Measurements from ENCODE around the gene COPE.
A peak's percentile ranks its signal among the peaks of the same experiment; 100 is the strongest.

COPE gene

DNA sequence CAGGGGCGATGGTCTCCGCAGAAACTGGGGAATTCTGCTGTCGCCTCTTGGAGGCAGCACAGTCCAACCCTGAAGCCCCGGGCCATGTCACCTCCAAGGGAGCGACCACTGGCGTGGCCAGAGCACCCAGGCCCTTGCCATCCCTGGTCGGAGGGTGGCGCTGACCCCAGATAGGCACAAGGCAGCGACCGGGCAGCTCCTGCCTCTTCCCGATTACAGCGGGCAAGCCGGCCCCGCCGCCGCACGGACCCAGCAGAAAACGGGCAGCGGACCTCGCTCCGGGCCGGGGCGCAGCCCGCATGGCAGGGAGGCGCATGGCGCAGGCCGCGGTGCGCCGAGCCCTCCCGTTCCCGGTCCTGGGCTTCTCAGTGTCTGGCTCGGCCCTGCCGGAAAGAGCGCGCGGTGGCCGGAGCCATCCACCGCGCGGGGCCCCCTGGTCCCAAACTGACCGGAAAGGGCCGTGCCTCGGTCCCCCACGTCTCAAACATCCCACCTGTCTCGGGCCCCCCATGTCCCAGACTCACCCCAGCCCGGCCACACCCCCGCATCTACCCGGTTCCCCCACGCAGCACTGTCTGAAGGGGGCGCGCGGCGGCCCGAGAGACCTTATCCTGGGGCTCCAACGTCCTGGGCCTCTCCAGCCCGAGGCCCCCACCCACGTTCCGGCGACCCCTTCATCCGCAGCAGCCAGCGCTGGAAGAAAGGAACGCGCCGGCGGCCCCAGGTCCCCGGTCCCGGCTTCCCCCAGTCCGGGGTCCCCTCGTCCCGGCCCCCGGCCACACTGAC, 24.0 kb downstream of the COPE start:
- DNase-seq (ENCODE audit: low spot score), result peak; percentile 86

DNA sequence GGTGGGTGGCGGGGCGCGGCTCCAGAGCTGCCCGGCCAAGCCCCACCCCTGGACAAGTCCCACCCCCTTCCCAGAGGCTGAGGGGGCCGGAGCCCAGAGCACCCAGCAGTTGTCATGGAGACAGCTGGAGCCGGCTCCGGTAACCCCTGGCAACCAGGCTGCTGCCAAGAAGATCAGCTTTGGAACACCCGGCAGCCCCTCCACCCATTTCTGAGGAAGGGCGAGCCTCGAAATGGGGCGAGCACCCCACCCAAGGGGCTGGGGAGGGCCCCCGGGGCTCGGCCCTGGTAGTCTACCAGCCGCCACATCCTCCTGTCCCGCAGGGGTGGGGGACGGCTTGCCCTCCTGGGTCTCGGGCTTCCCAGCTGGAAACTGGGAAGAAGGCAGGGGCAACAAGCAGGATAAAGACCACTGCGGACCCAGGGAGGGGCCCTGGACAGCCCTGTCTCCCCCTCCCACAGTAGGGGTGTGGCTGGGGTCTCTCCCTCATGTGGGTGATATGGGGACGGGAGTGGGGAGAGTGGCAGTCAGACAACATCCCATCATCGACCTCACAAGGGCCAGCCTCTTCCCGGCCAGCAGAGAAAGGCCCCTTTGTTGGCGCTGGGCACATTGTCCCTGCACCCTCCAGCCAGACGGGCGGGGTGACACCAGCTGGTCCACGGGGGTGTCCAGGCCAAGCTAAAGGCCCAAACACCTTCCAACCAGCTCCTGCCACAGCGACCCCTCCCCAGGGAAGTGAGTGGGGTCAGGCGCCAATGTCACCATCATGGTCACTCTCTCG, 24.7 kb downstream of the COPE start:
- DNase-seq (ENCODE audit: low spot score), result peak; percentile 83

DNA sequence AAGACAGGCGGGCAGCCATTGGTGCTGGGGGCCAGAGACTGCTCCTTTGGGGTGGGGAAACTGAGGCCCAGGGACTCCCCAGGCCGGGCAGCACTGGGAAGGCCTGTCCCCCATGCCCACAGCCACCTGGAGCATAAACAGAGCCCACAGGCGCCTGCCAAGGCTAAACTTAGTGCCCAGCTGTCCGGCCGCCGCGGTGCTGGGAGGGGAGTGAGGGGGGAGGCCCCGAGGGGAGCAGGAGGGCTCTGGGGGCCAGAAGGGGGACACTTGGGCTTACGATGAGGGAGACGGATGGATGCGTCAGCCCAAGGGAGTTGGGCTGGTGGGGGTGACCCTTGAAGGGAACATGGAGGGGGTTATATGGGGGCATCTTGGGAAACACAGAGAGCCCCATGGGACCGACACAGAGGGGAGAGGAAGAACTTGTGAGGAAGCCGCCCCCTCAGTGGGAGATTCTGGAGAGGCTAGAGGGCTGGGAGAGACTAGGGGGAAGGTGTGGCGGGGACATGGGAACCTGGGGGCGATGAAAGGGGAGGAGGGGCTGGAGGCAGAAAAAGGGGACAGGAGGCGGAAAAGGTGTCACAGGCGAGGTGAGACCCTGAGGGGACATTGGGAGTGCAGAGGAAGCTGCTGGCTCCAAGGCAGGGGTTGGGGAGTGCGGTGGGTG, 25.5 kb downstream of the COPE start:
- DNase-seq (ENCODE audit: low spot score), result no peak

DNA sequence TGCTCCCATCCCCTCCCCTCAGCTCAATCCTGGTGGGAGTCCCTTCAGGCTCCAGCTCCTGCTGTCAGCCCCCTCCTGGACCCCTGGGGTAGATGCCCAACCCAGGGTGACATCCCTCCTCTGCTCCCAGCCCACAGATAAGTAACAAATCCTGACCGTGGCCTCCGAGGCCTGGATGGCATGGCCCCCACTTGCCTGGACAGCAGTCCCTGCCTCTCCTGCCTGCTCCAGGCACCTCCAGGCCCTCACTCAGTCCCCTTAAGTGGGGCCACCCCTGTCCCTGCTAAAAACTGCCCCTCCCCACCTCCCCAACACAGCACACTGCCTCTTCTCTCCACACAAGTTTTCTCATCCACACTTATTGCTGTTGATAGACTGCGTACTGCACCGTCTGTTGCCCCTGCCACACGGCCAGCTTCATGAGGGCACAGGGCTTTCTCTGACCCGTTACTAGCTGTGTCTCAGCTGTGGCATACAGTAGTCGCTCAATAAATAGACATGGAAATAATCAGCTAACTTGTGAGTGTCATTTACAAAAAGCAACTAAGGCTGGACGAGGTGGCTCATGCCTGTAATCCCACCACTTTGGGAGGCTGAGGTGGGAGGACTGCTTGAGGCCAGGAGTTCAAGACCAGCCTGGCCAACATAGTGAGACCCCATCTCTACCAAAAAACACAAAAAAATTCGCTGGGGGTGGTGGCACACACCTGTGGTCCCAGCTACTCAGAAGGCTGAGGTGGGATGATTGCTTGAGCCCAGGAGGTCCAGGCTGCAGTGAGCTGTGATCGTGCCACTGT, 29.0 kb downstream of the COPE start:
- DNase-seq (ENCODE audit: low spot score), result no peak

DNA sequence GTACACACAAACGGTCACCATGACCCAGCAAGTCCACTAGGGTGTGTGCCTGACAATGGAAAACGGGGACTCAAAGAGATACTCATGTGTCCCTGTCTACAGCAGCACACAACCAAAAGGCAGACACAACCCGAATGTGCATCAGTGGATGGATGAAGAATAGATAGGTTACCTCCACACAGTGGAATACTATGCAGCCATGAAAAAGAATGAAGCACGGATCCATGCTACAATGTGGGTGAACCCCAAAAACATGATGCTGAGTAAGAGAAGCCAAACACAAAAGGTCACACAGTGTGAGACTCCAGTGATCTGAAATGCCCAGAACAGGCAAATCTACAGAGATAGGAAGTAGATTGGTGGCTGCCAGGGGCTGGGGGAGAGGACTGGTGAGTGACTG, 32.2 kb downstream of the COPE start:
- DNase-seq (ENCODE audit: low spot score), result no peak

DNA sequence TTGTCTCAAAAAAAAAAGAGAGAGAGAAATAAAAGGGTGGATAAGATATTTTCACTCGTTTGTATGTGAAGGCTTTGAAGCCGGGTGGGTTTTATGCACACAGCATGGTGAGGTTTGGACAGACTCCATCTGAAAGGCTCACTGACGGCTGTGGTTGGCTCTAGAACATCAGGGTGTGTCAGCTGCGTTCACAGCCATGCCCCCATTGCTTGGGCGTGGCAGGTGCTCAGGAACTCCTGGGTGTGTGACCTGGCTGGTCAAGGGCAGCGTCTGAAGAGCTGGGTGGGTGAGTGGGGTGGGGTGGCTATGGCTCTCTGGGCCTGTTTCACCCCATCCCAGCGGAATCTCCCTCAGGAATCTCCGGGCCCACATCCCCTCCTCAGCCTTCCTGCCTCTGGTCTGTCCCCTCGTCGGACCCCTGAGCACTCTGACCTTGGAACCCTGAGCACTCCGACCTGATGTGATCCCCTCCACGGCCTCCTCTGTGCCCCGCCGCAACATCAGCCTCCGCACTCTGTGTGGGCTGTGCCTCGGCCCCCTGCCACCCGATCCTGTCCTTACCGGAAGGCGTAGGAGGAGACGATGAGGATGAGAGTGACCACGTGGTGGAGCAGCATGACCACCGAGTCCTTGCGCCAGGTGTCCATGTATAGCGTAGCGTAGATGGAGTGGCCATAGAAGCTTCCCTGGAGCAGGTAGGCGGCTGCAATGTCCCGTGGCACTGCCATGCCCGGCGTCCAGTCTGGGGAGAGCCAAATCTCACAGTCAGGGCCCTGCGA, 35.5 kb downstream of the COPE start:
- no peak for DNase-seq (ENCODE audit: low spot score)

DNA sequence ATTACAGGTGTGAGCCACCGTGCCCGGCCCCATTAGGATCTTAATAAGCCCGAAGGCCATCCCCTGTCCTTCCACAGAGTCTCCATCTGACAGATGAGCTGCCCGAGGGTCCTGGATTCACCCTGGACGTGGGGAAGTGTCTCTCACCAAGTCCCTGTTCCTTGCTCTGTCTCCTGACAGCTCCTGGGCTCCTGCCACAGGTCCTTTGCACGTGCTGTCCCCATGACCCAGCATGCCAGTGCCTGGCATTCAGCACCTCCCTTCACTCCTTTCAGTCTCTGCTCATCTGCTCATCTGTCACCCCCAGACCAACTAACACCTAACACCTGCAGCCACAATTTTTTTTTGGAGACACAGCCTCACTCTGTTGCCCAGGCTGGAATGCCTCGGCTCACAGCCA, 37.7 kb downstream of the COPE start:
- no peak for DNase-seq (ENCODE audit: low spot score)

DNA sequence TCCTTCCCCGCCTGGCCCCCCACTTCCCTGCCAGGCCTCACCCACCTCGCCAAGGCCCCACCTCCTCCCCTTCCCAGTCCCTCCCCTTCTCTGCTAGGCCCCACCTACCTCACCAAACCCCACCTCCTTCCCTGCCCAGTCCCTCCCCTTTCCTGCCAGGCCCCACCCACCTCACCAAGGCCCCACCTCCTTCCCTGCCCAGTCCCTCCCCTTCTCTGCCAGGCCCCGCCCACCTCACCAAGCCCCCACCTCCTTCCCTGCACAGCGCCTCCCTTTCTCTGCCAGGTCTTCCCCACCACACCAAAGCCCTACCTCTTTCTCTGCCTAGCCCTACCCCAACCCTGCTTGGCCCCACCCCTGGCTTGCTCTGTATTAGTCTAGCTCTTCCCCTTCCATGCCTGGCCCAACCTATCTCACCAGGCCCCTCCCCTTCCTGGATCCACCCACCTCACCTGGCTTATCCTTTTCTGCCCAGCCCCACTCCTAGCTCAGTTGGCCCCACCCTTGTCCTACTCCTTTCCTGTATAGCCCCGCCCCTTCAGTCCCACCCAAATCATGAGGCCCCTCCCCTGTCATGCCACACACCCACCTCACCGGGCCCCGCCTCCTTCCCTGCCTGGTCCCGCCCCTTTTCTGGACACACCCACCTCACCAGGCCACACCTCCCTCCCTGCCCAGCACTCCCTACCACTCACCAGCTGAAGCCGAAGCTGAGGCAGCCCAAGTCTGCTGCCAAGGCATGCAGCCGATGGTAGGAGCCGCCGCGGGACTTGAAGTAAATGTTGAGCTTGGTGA, 39.4 kb downstream of the COPE start:
- DNase-seq (ENCODE audit: low spot score), result no peak

DNA sequence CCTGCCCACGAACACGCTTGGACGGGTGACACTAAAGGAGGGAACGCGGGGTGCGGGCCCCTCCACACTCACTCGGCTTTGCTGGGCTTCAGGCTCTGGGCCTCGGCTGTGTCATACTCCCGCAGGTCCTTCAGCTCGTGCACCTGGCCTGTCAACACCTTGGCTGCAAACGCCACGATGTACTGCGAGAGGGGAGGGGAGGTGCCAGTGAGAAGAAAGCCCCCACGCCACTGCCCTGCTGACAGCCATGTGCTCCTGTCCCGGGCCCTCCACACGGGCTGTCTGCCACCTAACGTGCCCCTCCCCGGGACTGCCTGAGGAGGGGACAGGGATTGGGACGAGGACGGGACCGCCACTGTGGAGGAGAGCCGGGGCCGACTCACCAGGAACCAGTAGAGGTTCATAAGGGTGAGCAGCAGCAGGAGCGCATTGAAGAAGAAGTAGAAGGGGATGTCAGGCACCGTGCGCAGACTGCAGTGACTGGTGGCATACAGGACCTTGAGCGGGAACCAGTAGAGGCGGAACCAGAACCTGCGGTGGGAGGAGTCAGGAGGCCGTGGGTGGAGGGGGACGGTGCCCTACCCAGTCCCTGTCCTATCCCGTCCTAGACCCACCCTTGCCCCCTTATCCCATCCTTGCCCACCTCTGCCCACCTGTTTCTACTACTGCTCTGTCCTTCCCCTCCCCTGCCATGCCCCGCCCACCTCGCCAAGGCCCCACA, 40.2 kb downstream of the COPE start:
- no peak for DNase-seq (ENCODE audit: low spot score)

DNA sequence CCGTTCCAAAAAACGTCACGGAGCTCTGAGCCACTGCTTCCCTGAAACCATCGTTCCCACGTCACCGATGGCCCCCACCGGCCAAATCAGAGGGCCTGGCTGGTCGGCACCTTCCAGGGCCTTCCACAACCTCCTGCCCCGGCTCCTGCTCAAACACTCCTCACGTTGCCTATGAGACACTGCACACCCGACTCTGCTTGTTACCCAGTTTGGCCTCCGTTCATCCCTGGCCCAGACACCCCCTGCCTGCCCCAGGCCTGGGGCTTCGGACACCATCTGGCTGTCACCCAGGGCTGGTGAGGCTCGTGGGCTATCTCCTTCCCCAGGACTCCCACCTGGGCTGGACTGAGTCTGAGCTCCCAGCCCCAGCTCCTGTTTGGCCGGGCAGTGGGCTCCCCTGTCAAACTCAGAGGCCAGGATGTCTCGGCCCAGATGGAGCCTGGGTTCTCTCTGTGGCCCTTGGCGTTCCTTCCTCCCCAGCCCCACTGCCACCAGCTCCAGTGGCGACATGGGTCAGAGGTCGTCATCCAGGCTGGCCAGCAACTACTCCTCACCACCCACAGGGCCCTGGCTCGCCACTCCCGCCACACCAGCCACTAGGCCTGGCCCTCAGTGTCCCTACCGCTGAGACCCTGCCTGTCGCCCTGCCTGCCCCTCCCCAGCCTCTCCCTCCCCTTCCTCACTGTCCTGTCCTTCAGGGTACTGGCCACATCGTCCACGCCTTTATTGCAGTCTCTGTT, 41.0 kb downstream of the COPE start:
- no peak for DNase-seq (ENCODE audit: low spot score)

DNA sequence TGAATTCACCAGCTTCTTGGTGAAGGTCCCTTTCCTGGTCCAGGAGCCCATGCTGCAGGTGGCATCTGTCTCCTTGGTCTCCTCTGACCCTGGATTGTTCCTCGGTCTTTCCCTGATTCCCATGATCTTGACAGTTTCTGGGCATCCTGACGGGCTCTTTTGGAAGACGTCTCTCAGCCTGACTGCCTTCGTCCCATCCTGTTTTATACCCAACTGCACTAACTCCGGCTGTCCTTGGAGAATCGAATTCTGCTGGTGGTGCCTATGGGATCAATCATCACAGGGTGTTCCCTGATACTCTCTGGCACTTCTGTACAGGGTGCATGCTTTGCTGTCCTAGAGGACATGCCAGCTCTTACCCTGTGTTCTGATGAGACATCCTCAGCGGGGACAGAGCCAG, 42.3 kb downstream of the COPE start:
- no peak for DNase-seq (ENCODE audit: low spot score)

DNA sequence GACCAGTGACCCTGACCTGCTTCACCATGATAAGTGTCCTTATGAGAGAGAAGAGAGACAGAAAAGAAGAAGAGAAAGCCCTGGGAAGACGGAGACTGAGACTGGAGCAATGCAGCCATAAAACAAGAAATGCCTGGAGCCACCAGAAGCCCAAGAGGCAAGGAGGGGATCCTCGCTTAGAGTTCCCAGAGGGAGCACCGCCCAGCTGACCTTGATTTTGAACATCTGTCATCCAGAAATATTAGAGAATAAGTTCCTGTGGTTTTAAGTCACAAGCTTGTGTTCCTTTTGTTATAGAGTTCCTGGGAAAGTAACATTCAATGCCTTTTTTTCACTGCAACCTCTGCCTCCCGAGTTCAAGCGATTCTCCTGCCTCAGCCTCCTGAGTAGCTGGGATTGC, 43.5 kb downstream of the COPE start:
- no peak for DNase-seq (ENCODE audit: low spot score)

DNA sequence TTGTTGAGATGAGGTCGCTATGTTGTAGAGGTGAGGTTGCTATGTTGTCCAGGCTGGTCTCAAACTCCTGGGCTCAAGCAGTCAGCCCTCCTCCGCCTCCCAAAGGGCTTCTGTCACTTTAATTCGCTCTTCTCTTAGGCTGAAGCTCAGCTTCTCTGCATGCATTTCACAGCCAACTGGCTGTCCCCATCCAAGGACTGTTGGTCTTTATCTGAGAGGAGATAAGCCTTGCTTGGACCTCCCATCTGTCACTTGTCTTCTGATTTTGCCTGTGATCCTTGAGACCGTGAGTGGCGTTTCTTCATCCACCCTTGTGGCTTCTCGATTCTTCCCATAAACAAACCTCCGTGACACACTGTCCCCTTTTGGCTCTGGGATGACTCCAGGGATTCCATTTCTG, 47.6 kb downstream of the COPE start:
- no peak for DNase-seq (ENCODE audit: low spot score)

DNA sequence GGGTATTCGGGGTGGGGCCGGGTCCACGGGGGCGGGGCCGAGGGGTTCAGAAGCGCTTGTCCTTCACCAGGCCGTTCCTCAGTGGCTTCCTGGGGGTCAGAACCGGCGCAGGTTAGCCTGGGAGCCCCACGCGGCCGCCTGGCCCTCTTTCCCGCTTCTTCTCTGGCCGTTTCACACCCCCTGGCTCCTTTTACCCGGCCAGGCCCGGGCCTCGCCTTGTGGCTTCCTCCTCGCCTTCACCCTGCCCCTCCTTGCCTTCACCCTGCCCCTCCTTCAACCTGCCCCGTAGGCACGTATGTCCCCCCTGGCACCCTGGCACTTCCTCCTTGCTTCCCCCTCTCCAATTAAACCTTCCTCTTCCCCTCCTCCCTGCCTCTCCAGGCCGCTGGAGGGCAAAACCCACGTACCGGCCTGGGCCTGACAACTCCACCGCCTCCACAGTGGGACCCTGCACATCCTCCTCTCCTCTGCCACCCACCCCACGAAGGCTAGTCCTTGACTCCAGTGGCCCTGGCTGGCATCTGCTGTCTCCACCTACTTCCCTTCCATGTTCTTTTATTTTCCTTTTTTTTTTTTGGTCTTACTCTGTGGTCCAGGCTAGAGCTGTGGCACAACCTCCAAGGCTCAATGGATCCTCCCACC, 48.5 kb downstream of the COPE start:
- DNase-seq (ENCODE audit: low spot score), result no peak

DNA sequence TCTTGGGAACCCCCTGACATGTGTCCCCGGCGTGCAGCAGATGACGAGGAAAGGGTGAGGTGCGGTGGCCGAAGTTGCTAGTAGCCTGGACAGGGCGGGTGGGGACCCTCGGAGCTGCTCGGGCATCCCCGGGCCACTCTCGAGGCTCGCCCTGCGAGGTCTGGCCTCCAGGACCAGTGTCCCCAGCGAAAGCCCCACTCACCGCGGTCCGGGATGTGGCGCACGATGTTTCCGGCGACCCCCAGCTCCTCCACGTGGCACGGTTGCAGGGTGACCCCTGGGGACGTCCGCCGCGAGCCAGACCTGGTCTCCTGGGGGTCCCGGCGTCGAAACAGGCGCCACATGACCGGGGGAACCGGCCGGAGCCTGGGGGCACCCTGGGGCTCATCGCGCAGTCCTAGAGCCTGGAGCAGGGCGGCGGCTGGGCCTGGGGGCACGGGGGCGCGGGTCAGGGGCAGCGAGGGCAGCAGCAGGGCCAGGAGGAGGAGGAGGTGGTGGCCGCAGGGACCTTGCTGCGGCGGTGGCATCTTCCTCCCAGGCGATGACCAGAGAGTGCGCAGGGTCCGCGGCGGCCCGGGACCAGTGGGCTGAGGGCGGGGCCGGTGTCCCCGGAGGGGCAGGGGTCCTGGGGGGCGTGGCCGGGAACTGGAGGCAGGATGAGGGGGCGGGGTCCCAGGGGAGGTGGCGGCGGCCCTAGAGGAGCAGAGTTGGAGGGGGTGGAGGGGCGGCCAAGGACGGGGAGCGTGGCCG, 49.2 kb downstream of the COPE start:
- DNase-seq (ENCODE audit: low spot score), result peak; percentile 60

DNA sequence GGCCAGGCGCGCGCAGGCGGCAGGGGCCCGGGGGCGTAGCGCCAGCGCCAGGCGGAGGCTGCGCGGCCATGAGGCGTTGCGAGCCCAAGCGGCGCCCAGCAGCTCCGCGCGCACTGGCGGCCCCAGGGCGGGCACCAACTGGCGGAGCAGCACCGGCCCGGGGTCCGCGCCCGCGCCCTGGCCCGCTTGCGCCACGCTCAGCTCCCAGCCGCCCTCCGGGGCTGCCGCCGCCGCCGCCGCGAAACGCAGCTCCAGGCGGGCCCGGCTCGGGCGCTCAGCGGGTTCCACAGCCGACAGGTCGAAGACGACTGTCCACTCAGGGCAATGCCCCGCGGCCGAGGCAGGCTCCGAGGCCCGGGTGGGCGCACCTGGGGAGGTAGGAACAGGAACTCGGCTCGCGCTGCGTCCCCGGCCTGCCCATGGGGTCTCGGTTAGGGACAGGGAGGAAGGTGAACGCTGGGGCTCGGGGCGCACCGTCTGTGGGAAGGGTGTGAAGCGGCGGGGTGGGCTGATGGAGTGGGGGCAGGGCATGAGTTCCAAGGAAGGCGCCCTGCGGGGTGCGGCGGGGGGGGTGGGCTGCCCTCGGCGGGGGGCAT, 50.1 kb downstream of the COPE start:
- no peak for DNase-seq (ENCODE audit: low spot score)

DNA sequence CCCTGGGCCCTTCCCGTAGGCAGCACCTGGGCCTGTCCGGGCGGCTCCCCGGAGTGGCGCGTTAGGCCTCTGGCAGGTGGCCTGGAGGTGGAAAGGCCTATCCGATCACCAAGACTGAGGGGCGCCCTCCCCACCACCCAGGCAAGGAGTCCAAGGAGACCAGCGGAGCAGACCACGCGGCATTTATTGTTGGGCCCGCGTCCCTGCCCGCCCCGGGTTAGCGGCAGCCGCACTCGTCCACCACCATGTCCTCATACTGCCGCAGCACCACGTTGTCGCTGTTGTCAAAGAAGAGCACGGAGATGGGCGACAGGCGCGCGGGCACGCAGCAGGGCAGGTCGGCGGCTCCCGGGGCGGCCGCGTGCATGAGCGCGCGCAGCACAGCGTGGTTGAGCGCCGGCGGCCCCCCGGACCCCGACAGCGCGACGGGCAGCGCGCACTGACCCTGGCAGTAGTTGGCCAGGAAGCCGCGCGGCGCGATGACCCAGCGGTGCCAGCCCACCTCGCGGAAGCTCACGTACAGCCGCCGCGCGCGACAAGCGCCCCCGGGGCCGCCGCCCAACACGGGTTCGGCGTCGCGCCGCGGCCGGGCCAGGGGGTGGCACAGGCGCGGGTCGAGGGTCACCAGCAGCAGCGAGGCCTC, 50.7 kb downstream of the COPE start:
- DNase-seq (ENCODE audit: low spot score), result no peak
